Body of pancreas (tissue), 4 donors: ENCODE results near the gene SLC30A4.

Source experiments
- CTCF ChIP-seq, 7 experiments: fragments of 450-650 bp in 4 of 7; fragments of 200-600 bp in 3 of 7; sonication (generic) in 3 of 7; IDR thresholded peaks; one replicate each; pipeline ENCODE4 v1.5.1; 2016 to 2019; ENCODE audit warnings: antibody characterized with exemption in 7 of 7
- POLR2A ChIP-seq, 3 donors: fragments of 450-650 bp; IDR thresholded peaks; one replicate each; pipeline ENCODE4 v1.6.1; 2016; ENCODE audit warnings: antibody characterized with exemption in 3 of 3, mild to moderate bottlenecking in 2 of 3

DNA sequence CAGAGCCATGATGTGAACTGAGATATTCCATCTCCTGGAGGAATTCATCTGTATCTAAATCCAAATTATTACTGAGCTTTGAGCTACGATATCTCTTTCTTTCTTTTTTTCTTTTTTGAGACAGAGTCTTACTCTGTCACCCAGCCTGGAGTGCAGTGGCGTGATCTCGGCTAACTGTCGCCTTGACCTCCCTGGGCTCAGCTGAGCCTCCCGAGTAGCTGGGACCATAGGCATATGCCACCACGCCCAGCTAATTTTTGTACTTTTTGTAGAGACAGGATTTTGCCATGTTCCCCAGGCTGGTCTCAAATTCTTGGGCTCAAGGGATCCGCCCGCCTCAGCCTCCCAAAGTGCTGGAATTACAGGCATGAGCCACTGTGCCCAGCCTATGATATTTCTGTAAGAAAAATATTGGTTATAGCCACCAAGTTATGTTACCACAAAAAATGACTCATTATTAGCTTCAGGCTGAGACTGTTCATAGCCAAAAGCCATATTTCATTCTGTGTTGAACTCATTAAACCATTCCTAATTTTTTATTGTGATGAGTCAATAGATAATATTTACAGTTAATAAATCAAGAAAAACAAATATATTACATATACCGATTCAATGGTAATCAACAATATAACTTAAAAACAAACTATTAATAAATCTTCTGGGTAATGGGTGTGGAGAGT is 27.1 kb upstream of the SLC30A4 start:
- TF ChIP-seq POLR2A (IDR thresholded peaks at IDR 0.05) (no peak), CTCF (IDR thresholded peaks at IDR 0.05) (no peak)
